BE2C (cell line): ENCODE measurements around the gene THSD7B.
"Not testable (repeated sequence)": the region's sequence is repeated elsewhere in the genome, so short reads cannot be mapped to it uniquely, and the experiment has no call there.

Experiments
- DNase-seq: peaks from one replicate; pipeline ENCODE4 v3.0.0-alpha.2; 2020
- H3K27me3 ChIP-seq: fragments of 250-450 bp; sonication (Bioruptor Pico); 2 replicates; pipeline ENCODE4 v1.5.1; 2020; ENCODE audit warnings: mild to moderate bottlenecking
- H3K36me3 ChIP-seq: fragments of 250-450 bp; sonication (Bioruptor Pico); 2 replicates; pipeline ENCODE4 v1.5.1; 2020; ENCODE audit warnings: mild to moderate bottlenecking
- H3K4me1 ChIP-seq: fragments of 250-450 bp; sonication (Bioruptor Pico); 2 replicates; pipeline ENCODE4 v1.5.1; 2020
- H3K4me3 ChIP-seq: 2 replicates; pipeline ENCODE4 v1.5.1; 2011; ENCODE audit warnings: low read depth, low read length
- H3K9me3 ChIP-seq: fragments of 250-450 bp; sonication (Bioruptor Pico); 2 replicates; pipeline ENCODE4 v1.5.1; 2020
- TF ChIP-seq, protein P1 (sequence below): IDR thresholded peaks from 2 replicates; pipeline ENCODE4 v1.5.1; 2012; ENCODE audit warnings: mild to moderate bottlenecking, low read depth, low read length

Gene THSD7B

DNA sequence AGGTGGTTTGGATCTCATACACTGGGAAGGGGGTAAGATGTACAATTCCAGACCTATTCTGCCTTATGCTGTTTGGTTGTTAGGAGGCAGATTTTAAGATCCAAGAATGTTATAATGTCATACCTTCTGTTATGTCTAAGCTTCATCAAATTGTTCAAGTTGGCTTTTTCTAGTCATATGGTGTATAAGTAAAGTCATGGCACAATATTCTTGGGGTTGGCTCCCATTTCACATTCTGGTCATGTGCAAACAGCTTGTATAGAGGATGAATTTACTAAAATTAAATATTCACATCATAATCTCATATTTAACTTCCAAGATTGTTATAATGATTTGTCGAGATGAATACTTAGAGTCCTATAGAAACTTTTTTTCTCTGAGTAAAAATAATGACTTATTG is 774.0 kb downstream of the THSD7B start:
- Histone ChIP-seq H3K9me3 (no peaks in the 10 kb centered on the region), H3K4me3 (no peak overlapping the region), H3K27me3 (no peaks in the 10 kb centered on the region), H3K36me3 (no peaks in the 10 kb centered on the region), H3K4me1 (no peaks in the 10 kb centered on the region)
- DNase-seq, result no peak
- TF ChIP-seq, protein P1, sequence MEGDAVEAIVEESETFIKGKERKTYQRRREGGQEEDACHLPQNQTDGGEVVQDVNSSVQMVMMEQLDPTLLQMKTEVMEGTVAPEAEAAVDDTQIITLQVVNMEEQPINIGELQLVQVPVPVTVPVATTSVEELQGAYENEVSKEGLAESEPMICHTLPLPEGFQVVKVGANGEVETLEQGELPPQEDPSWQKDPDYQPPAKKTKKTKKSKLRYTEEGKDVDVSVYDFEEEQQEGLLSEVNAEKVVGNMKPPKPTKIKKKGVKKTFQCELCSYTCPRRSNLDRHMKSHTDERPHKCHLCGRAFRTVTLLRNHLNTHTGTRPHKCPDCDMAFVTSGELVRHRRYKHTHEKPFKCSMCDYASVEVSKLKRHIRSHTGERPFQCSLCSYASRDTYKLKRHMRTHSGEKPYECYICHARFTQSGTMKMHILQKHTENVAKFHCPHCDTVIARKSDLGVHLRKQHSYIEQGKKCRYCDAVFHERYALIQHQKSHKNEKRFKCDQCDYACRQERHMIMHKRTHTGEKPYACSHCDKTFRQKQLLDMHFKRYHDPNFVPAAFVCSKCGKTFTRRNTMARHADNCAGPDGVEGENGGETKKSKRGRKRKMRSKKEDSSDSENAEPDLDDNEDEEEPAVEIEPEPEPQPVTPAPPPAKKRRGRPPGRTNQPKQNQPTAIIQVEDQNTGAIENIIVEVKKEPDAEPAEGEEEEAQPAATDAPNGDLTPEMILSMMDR, result no peak

DNA sequence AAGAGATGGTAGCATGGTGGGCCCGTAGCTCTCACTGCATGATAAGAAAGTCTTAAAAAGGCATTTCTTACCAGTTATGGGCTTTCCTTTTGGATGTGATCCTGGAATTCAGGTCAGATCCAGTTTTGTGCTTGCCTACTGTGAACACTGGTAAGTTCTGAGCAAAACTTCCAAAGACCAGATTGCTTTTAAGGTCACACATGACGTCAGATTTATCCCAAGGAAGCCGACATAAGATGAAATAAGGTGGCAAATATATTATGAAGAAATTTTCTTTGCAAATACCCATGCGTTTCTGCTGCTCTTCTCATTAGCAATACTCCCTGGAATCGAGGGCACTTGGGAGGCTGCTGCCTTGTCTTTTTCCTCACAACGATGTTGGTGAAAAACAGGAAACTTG is 782.5 kb downstream of the THSD7B start:
- Histone ChIP-seq H3K36me3 (no peaks in the 10 kb centered on the region), H3K27me3 (no peaks in the 10 kb centered on the region), H3K4me3 (no peak overlapping the region), H3K4me1 (no peaks in the 10 kb centered on the region), H3K9me3 (no peaks in the 10 kb centered on the region)
- no peak for DNase-seq
- TF ChIP-seq, protein P1, result no peak

- TF ChIP-seq, protein P1, result no peak
- Histone ChIP-seq H3K9me3 (no peaks in the 10 kb centered on the region), H3K4me3 (no peak overlapping the region), H3K36me3 (no peaks in the 10 kb centered on the region), H3K4me1 (no peaks in the 10 kb centered on the region), H3K27me3 (no peaks in the 10 kb centered on the region)
- no peak for DNase-seq
These were observed 801.0 kb downstream of the THSD7B start for GRCh38 chr2:137566387-137566786.

DNA sequence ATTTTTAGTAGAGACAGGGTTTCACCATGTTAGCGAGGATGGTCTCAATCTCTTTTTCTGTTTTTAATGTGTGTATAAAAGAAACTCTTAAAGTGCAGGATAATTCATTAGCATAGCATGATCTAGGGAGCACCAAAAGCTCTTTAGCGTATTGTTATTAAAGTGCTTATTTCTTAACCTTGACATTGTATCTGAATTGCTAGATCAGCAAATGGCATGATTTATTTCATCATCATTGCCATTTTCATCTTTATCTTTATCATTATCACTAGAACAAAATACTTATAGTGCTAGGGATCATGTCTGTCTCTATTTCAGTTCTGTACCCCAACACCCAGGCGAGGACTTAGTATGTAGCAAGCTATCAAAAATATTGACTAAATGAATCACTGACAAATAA is 805.1 kb downstream of the THSD7B start:
- H3K9me3 ChIP-seq, result no peaks in the 10 kb centered on the region
- H3K4me1 ChIP-seq, result no peaks in the 10 kb centered on the region
- DNase-seq, result no peak
- H3K4me3 ChIP-seq, result no peak overlapping the region
- H3K27me3 ChIP-seq, result no peaks in the 10 kb centered on the region
- H3K36me3 ChIP-seq, result no peaks in the 10 kb centered on the region
- TF ChIP-seq, protein P1, result no peak

GRCh38 chr2:137587834-137588233 is 822.5 kb downstream of the THSD7B start:
- DNase-seq, H3K4me3 ChIP-seq, H3K9me3 ChIP-seq, H3K27me3 ChIP-seq, H3K36me3 ChIP-seq, H3K4me1 ChIP-seq: not testable (repeated sequence)

DNA sequence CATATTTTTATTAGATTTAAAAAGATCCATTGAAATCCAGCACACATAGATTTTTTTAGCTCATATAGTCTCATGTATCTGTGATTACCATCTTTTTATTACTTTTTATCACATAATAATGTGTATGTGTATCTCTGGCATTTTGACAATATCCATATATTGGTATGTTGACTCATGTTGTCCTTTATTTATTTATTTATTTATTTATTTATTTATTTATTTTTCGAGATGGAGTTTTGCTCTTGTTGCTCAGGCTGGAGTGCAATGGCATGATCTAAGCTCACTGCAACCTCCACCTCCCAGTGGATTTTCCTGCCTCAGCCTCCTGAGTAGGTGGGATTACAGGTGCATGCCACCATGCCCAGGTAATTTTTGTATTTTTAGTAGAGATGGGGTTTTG is 823.2 kb downstream of the THSD7B start:
- not testable (repeated sequence) for DNase-seq, H3K9me3 ChIP-seq, H3K36me3 ChIP-seq, H3K4me3 ChIP-seq, H3K27me3 ChIP-seq, H3K4me1 ChIP-seq

DNA sequence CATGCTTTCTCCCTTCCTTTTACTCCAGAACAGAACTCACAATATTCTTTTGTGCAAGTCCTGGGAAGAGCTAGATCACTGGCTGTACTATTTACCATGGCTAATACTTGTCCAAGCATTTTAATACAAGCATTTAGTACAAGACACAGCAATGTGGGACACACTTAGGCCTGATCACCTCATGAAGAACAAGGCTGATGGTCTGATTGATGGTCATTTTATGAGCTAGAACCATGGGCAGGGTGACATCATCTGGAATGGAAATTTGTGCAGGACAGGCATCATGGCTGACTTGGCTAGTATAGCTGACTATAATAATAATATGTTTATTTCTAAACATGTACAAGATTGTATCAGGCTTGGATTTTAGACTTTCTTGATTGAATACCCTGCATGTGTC is 824.8 kb downstream of the THSD7B start:
- Histone ChIP-seq H3K4me3 (no peak overlapping the region), H3K4me1 (no peaks in the 10 kb centered on the region), H3K9me3 (no peaks in the 10 kb centered on the region), H3K27me3 (no peaks in the 10 kb centered on the region), H3K36me3 (no peaks in the 10 kb centered on the region)
- DNase-seq, result no peak
- TF ChIP-seq, protein P1, result no peak
